Vagina (tissue), 2 donors: ENCODE measurements around the gene HHATL. TPM values are rescaled to one million over a fixed set of nuclear protein-coding genes. Genes with fewer than 3 reads are reported as not detected.

Experiments
- DNase-seq, 2 donors: peaks; one replicate each; pipeline ENCODE4 v3.0.0-alpha.2; 2017; ENCODE audit errors: extremely low spot score in 2 of 2
- H3K27ac ChIP-seq: fragments of 200-600 bp; sonication (generic); one replicate; pipeline ENCODE4 v1.5.1; 2019
- H3K27me3 ChIP-seq: fragments of 200-600 bp; sonication (generic); one replicate; pipeline ENCODE4 v1.5.1; 2019
- H3K36me3 ChIP-seq, 2 donors: fragments of 200-600 bp; sonication (generic); one replicate each; pipeline ENCODE4 v1.5.1; 2017 to 2019
- H3K4me1 ChIP-seq: fragments of 200-600 bp; sonication (generic); one replicate; pipeline ENCODE4 v1.5.1; 2019
- H3K4me3 ChIP-seq, 2 donors: fragments of 200-600 bp; sonication (generic); 1 replicate in 1 of 2; 2 replicates in 1 of 2; pipeline ENCODE4 v1.5.1; 2016 to 2019
- H3K9me3 ChIP-seq: fragments of 200-600 bp; sonication (generic); one replicate; pipeline ENCODE4 v1.5.1; 2019
- POLR2A ChIP-seq, 2 donors: fragments of 450-650 bp; IDR thresholded peaks; one replicate each; pipeline ENCODE4 v1.6.1; 2017; ENCODE audit warnings: antibody characterized with exemption in 2 of 2, mild to moderate bottlenecking in 2 of 2, moderate library complexity in 2 of 2
- POLR2AphosphoS5 ChIP-seq, 2 donors: sonication (generic); formaldehyde crosslinking; IDR thresholded peaks; one replicate each; pipeline ENCODE4 v1.9.0; 2017; ENCODE audit warnings: antibody characterized with exemption in 2 of 2, mild to moderate bottlenecking in 2 of 2, low read depth in 1 of 2; ENCODE audit not compliant: insufficient read depth in 1 of 2
- intact Hi-C: fragments of 100-400 bp; cut with DNase I; formaldehyde crosslinking; loops from one replicate; pipeline ENCODE4 v1.15.1; 2023
- total RNA-seq: library from RNA; depleted of rRNA; stranded (reverse); fragments of >200 nt; gene quantifications from one replicate; pipeline ENCODE4 v1.2.3, GENCODE V29; 2016
- TF ChIP-seq, protein P1 (sequence below), 3 experiments: fragments of 450-650 bp in 2 of 3; fragments of 200-600 bp in 1 of 3; sonication (generic) in 1 of 3; IDR thresholded peaks; one replicate each; pipeline ENCODE4 v1.5.1; 2017 to 2019; ENCODE audit warnings: antibody characterized with exemption in 3 of 3, mild to moderate bottlenecking in 2 of 3, moderate library complexity in 2 of 3

HHATL gene
- total RNA-seq, 1 donor from 2014 or later: not detected

DNA sequence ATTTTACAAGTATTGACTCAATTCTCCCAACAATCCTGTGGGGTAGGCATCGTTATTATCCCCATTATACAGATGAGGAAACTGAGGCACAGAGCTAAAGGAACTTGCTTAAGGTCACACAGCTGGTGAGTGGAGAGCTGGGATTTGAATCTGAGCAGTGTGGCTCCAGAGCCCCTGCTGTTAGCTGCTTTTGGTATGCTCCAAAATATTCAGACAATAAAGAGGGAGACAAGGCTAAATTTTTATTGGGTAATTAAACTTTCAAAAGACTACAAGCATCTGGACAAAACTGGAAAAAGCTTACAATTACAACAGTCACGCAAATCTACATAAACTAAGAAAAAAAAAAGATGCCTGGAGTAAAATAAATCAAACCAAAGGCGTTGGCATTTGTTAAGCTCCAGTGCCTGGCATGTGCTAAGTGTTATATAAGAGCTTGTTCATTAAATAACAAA is 42.7 kb upstream of the HHATL start:
- DNase-seq: no peak
- intact Hi-C loops: no loop called here
- Histone ChIP-seq H3K4me3 (no peak overlapping the region), H3K27ac (peak overlapping the region; percentile 85), H3K27me3 (no peaks in the 10 kb centered on the region), H3K9me3 (no peaks in the 10 kb centered on the region), H3K4me1 (peaks cover 29% of the 10 kb centered on the region), H3K36me3 (no peaks in the 10 kb centered on the region)
- no peak for TF ChIP-seq POLR2A (IDR thresholded peaks at IDR 0.05)

DNA sequence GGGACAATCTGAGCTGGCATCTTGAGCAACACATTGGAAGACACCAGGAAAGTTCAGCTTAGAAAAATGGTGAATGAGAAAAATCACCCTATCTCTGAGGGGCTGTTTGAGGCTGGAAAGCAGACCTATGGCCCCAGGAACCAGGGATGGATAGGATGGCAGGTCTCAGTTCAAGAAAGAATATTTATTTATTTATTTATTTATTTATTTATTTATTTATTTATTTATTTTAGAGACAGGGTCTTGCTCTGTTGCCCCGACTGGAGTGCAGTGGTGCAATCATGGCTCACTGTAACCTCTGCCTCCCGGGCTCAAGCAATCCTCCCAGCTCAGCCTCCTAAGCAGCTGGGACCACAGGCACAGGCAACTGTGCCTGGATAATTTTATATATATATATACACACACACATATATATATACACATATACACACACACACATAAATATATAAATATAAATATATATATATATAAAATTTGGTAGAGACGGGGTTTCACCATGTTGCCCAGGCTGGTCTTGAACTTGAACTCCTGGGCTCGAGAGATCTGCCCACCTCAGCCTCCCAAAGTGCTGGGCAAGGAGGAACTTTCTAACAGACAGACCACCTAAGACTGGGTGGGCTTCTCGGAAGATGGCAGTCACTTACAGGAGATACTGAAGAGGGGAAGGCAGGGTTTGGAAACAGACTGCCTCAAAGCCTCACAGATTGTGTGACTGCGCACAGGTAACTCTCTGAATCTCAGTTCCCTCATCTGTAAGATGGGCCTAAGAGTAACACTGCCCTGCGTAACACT is 40.8 kb upstream of the HHATL start:
- peak in 1 of 2 donors; percentile 81 for DNase-seq
- peak overlapping the region; percentile 85 for H3K27ac ChIP-seq
- intact Hi-C loops: no loop called here

DNA sequence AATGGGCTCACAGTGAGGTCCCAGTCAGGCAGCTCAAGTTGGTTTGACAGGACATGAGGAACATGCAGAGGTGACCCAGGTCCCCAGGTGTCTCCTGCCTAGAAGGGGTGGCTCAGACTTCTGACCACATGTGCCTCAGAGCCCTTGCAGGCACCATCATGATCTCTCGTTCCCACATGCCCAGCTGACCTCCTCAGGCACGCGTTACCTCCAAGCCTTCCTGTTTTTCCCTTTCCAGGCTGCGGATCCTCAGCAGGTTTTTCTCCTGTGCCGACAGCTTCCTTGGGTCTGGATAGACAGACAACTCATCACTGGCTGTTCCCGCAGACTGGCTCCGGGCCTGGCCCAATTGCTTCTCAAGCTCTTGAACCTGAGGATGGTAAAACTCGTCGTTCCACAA is 40.1 kb upstream of the HHATL start:
- no peaks in the 10 kb centered on the region for H3K36me3 ChIP-seq
- H3K27ac ChIP-seq: no peak overlapping the region
- no peaks in the 10 kb centered on the region for H3K27me3 ChIP-seq
- H3K9me3 ChIP-seq: no peaks in the 10 kb centered on the region
- TF ChIP-seq, protein P1, sequence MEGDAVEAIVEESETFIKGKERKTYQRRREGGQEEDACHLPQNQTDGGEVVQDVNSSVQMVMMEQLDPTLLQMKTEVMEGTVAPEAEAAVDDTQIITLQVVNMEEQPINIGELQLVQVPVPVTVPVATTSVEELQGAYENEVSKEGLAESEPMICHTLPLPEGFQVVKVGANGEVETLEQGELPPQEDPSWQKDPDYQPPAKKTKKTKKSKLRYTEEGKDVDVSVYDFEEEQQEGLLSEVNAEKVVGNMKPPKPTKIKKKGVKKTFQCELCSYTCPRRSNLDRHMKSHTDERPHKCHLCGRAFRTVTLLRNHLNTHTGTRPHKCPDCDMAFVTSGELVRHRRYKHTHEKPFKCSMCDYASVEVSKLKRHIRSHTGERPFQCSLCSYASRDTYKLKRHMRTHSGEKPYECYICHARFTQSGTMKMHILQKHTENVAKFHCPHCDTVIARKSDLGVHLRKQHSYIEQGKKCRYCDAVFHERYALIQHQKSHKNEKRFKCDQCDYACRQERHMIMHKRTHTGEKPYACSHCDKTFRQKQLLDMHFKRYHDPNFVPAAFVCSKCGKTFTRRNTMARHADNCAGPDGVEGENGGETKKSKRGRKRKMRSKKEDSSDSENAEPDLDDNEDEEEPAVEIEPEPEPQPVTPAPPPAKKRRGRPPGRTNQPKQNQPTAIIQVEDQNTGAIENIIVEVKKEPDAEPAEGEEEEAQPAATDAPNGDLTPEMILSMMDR (IDR thresholded peaks at IDR 0.05): no peak
- TF ChIP-seq POLR2AphosphoS5 (IDR thresholded peaks at IDR 0.05; ENCODE audit: insufficient read depth in 1 of 2, low read depth in 1 of 2) (no peak), POLR2A (IDR thresholded peaks at IDR 0.05) (no peak)
- H3K4me1 ChIP-seq: peaks cover 28% of the 10 kb centered on the region
- H3K4me3 ChIP-seq: no peak overlapping the region
- peak; percentile 79 to 85 for DNase-seq
- intact Hi-C loops: no loop called here

More for the DNA sequence above, 40.8 kb upstream of the HHATL start:
- Histone ChIP-seq H3K36me3 (no peaks in the 10 kb centered on the region), H3K9me3 (no peaks in the 10 kb centered on the region), H3K27me3 (no peaks in the 10 kb centered on the region), H3K4me3 (no peak overlapping the region), H3K4me1 (peaks cover 29% of the 10 kb centered on the region)
- TF ChIP-seq POLR2AphosphoS5 (IDR thresholded peaks at IDR 0.05; ENCODE audit: insufficient read depth in 1 of 2, low read depth in 1 of 2) (no peak), POLR2A (IDR thresholded peaks at IDR 0.05) (no peak)
- TF ChIP-seq, protein P1 (IDR thresholded peaks at IDR 0.05): no peak

DNA sequence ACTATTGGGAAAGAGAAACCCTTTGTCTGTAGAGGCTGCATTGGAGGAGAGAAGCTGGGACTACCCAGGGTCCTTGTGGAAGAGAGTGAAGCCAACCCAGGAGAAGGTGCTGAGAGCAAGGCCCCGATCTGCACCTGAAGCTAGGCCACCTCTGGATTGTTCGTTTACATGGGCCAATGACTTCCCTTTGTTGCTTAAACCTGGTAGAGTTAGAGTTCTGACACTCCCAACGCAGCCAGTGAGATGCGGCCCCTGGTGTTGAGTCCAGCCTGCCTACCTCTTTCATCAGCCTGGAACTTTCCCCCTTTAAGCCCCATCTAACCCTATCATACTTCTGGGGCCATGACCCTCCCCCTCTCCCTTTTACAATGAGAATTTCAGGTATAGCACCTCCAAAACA is 39.7 kb upstream of the HHATL start:
- no peak for TF ChIP-seq POLR2AphosphoS5 (IDR thresholded peaks at IDR 0.05; ENCODE audit: insufficient read depth in 1 of 2, low read depth in 1 of 2)
- TF ChIP-seq POLR2A (IDR thresholded peaks at IDR 0.05): no peak
- TF ChIP-seq, protein P1 (IDR thresholded peaks at IDR 0.05): no peak
- H3K9me3 ChIP-seq: no peaks in the 10 kb centered on the region
- H3K27ac ChIP-seq: no peak overlapping the region
- H3K36me3 ChIP-seq: no peaks in the 10 kb centered on the region
- H3K27me3 ChIP-seq: no peaks in the 10 kb centered on the region
- peaks cover 24% of the 10 kb centered on the region for H3K4me1 ChIP-seq
- H3K4me3 ChIP-seq: no peak overlapping the region
- intact Hi-C loops: no loop called here
- DNase-seq: peak; percentile 49 to 70

DNA sequence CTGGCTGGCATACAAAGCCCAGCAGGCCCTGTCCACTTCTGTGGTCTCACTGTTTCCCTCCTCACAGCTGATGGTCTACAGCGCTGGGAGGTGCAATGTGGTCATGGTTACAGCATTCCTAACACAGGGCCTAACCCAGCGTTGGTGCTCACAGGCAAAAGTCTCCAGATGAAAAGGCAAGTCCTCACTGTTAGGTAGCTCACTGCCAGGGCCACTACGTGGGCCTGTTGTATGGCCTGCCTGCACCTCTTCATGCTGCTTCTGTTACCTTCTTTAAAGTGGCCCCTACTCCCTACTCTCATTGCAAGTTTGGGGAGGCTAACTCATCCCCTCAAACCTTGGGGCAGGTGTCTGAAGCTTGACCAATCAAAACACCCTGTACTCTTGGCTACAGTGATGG is 39.2 kb upstream of the HHATL start:
- no peak overlapping the region for H3K27ac ChIP-seq
- no peaks in the 10 kb centered on the region for H3K27me3 ChIP-seq
- TF ChIP-seq, protein P1 (IDR thresholded peaks at IDR 0.05): no peak
- no peak for TF ChIP-seq POLR2AphosphoS5 (IDR thresholded peaks at IDR 0.05; ENCODE audit: insufficient read depth in 1 of 2, low read depth in 1 of 2)
- no peak for TF ChIP-seq POLR2A (IDR thresholded peaks at IDR 0.05)
- DNase-seq: peak in 1 of 2 donors; percentile 90
- H3K9me3 ChIP-seq: no peaks in the 10 kb centered on the region
- no peak overlapping the region for H3K4me3 ChIP-seq
- intact Hi-C loops: no loop called here
- peaks cover 19% of the 10 kb centered on the region for H3K4me1 ChIP-seq
- H3K36me3 ChIP-seq: no peaks in the 10 kb centered on the region
